ENCODE measurements around the gene HOXA11. TPM values are rescaled to one million over a fixed set of nuclear protein-coding genes. Genes with fewer than 3 reads are reported as not detected.

Gene HOXA11
- total and polyA plus RNA-seq, 7 experiments from 2014 or later, result not detected

- CTCF ChIA-PET, result interaction anchor here (1.2 kb wide), 1 partner anchor 15 kb away, joined by 3 read pairs; no protein-coding TSS in a partner anchor
- H3K4me1 Mint-ChIP-seq, result peaks cover 24 to 68% (median 49%) of the 10 kb centered on the region in 7 donors
- peak overlapping the region in 5 of 10 donors; percentile 3 to 92 (median 28) for H3K4me3 Mint-ChIP-seq
- Histone ChIP-seq H3K27me3 (ENCODE audit: control insufficient read depth in 2 of 2, insufficient read depth in 2 of 2, low read length in 2 of 2) (peaks cover 59 to 78% of the 10 kb centered on the region in 2 donors), H3K9me3 (ENCODE audit: control insufficient read depth in 2 of 3, low read length in 3 of 3) (no peaks in the 10 kb centered on the region), H3K4me3 (ENCODE audit: low read length) (no peak overlapping the region), H3K36me3 (ENCODE audit: control insufficient read depth in 2 of 3, insufficient read depth in 3 of 3, low read length in 3 of 3) (no peaks in the 10 kb centered on the region), H3K4me1 (ENCODE audit: control insufficient read depth in 2 of 2, insufficient read depth in 2 of 2, low read length in 2 of 2) (peaks cover 43 to 51% of the 10 kb centered on the region in 2 donors), H3K27ac (ENCODE audit: low read depth, low read length) (no peak overlapping the region)
- POLR2A ChIA-PET, result interaction anchor here (1.2 kb wide), 1 partner anchor 19 kb away, joined by 4 read pairs; no protein-coding TSS in a partner anchor
- no peak for DNase-seq
- peak overlapping the region in 4 of 9 donors; percentile 1 to 48 (median 27) for H3K27ac Mint-ChIP-seq
- H3K9me3 Mint-ChIP-seq, result peaks cover 0 to 7% (median 0%) of the 10 kb centered on the region in 11 donors
- peaks cover 73 to 96% (median 90%) of the 10 kb centered on the region in 5 donors for H3K27me3 Mint-ChIP-seq
- peaks cover 0 to 3% (median 0%) of the 10 kb centered on the region in 5 donors for H3K36me3 Mint-ChIP-seq
- ATAC-seq, result no peak
- intact Hi-C loops (cut with micrococcal nuclease), result loop anchor here (5.0 kb wide), 1 partner anchor 34 kb away; the partner anchor contains the start of gene HOXA11 (in 2 of the 2)
Observed at GRCh38 chr7:27153526-27153925, 31.5 kb downstream of the HOXA11 start.

GRCh38 chr7:27152816-27153442, 32.1 kb downstream of the HOXA11 start:
- intact Hi-C loops (cut with micrococcal nuclease), result loop anchor here (5.0 kb wide), 1 partner anchor 34 kb away; the partner anchor contains the start of gene HOXA11 (in 2 of the 2)
- peaks cover 59 to 79% of the 10 kb centered on the region in 2 donors for H3K27me3 ChIP-seq (ENCODE audit: control insufficient read depth in 2 of 2, insufficient read depth in 2 of 2, low read length in 2 of 2)
- H3K9me3 ChIP-seq (ENCODE audit: control insufficient read depth in 2 of 3, low read length in 3 of 3), result no peaks in the 10 kb centered on the region
- peak overlapping the region in 3 of 10 donors; percentile 28 to 80 (median 76) for H3K4me3 Mint-ChIP-seq
- peaks cover 24 to 68% (median 49%) of the 10 kb centered on the region in 7 donors for H3K4me1 Mint-ChIP-seq
- H3K9me3 Mint-ChIP-seq, result peaks cover 0 to 7% (median 0%) of the 10 kb centered on the region in 11 donors
- H3K27ac ChIP-seq (ENCODE audit: low read depth, low read length), result no peak overlapping the region
- POLR2A ChIA-PET, result no interaction called here
- H3K4me1 ChIP-seq (ENCODE audit: control insufficient read depth in 2 of 2, insufficient read depth in 2 of 2, low read length in 2 of 2), result peaks cover 40 to 52% of the 10 kb centered on the region in 2 donors
- CTCF ChIA-PET, result interaction anchor here (1.3 kb wide), 1 partner anchor 10 kb away, joined by 4 read pairs; no protein-coding TSS in a partner anchor
- peaks cover 0 to 3% (median 0%) of the 10 kb centered on the region in 5 donors for H3K36me3 Mint-ChIP-seq
- DNase-seq (no peak), ATAC-seq (no peak)
- H3K27ac Mint-ChIP-seq, result peak overlapping the region in 1 of 9 donors; percentile 48
- no peak overlapping the region for H3K4me3 ChIP-seq (ENCODE audit: low read length)
- no peaks in the 10 kb centered on the region for H3K36me3 ChIP-seq (ENCODE audit: control insufficient read depth in 2 of 3, insufficient read depth in 3 of 3, low read length in 3 of 3)
- H3K27me3 Mint-ChIP-seq, result peaks cover 73 to 96% (median 90%) of the 10 kb centered on the region in 5 donors

- Histone ChIP-seq H3K9me3 (ENCODE audit: control insufficient read depth in 2 of 3, low read length in 3 of 3) (no peaks in the 10 kb centered on the region), H3K36me3 (ENCODE audit: control insufficient read depth in 2 of 3, insufficient read depth in 3 of 3, low read length in 3 of 3) (no peaks in the 10 kb centered on the region), H3K4me3 (ENCODE audit: low read length) (no peak within 1 kb of the TSS), H3K27ac (ENCODE audit: low read depth, low read length) (no peak within 1 kb of the TSS), H3K27me3 (ENCODE audit: control insufficient read depth in 2 of 2, insufficient read depth in 2 of 2, low read length in 2 of 2) (peaks cover 59 to 71% of the 10 kb centered on the region in 2 donors), H3K4me1 (ENCODE audit: control insufficient read depth in 2 of 2, insufficient read depth in 2 of 2, low read length in 2 of 2) (peaks cover 39 to 52% of the 10 kb centered on the region in 2 donors)
- Mint-ChIP-seq H3K4me1 (peaks cover 21 to 67% (median 49%) of the 10 kb centered on the region in 7 donors), H3K27me3 (peaks cover 70 to 93% (median 86%) of the 10 kb centered on the region in 5 donors), H3K4me3 (peak within 1 kb of the TSS; percentile 47 to 80 (median 77)), H3K36me3 (peaks cover 0 to 3% (median 0%) of the 10 kb centered on the region in 5 donors), H3K9me3 (peaks cover 0 to 5% (median 0%) of the 10 kb centered on the region in 11 donors), H3K27ac (peak within 1 kb of the TSS in 3 of 9 donors; percentile 2 to 79 (median 69))
- POLR2A ChIA-PET, result no interaction called here
- intact Hi-C loops (cut with micrococcal nuclease), result loop anchor here (2.0 to 5.0 kb wide), 2 partner anchors 35 to 53 kb away; partner anchors contain the start of gene HOXA11 (in 2 of the 2)
- peak in 1 of 9 donors; percentile 21 for DNase-seq
- CTCF ChIA-PET, result interaction anchor here (1.3 to 4.2 kb wide), 2 partner anchors 10 to 11 kb away, joined by 4 to 42 read pairs; no protein-coding TSS in a partner anchor
- ATAC-seq, result no peak
Observed at GRCh38 chr7:27151931-27152815, 32.9 kb downstream of the HOXA11 start, which contains the start of gene HOXA3. HOXA3 (minus strand) TSS chr7:27152583; CDS start chr7:27110640, 41,943 bp downstream.

GRCh38 chr7:27151341-27151930, 33.6 kb downstream of the HOXA11 start:
- H3K27ac ChIP-seq (ENCODE audit: low read depth, low read length), result no peak overlapping the region
- POLR2A ChIA-PET, result no interaction called here
- peak overlapping the region; percentile 75 for H3K4me3 ChIP-seq (ENCODE audit: low read length)
- DNase-seq (peak in 2 of 9 donors; percentile 9 to 13), ATAC-seq (no peak)
- no peaks in the 10 kb centered on the region for H3K36me3 ChIP-seq (ENCODE audit: control insufficient read depth in 2 of 3, insufficient read depth in 3 of 3, low read length in 3 of 3)
- CTCF ChIA-PET, result interaction anchor here (0.6 to 4.2 kb wide), 4 partner anchors 10 to 1017 kb away, joined by 3 to 42 read pairs (median 4); no protein-coding TSS in a partner anchor
- H3K4me1 ChIP-seq (ENCODE audit: control insufficient read depth in 2 of 2, insufficient read depth in 2 of 2, low read length in 2 of 2), result peaks cover 38 to 51% of the 10 kb centered on the region in 2 donors
- Mint-ChIP-seq H3K27me3 (peaks cover 74 to 93% (median 90%) of the 10 kb centered on the region in 5 donors), H3K36me3 (peaks cover 0 to 3% (median 0%) of the 10 kb centered on the region in 5 donors), H3K4me3 (peak overlapping the region; percentile 47 to 80 (median 77)), H3K4me1 (peaks cover 18 to 70% (median 49%) of the 10 kb centered on the region in 7 donors), H3K9me3 (peaks cover 0 to 4% (median 0%) of the 10 kb centered on the region in 11 donors), H3K27ac (peak overlapping the region in 3 of 9 donors; percentile 2 to 79 (median 69))
- intact Hi-C loops (cut with micrococcal nuclease), result loop anchor here (2.0 to 5.0 kb wide), 2 partner anchors 36 to 53 kb away; partner anchors contain the start of gene HOXA11 (in 2 of the 2)
- no peaks in the 10 kb centered on the region for H3K9me3 ChIP-seq (ENCODE audit: control insufficient read depth in 2 of 3, low read length in 3 of 3)
- H3K27me3 ChIP-seq (ENCODE audit: control insufficient read depth in 2 of 2, insufficient read depth in 2 of 2, low read length in 2 of 2), result peaks cover 58 to 76% of the 10 kb centered on the region in 2 donors

- peak in 8 of 9 donors; percentile 34 to 74 (median 62) for DNase-seq
- H3K4me3 ChIP-seq (ENCODE audit: low read length), result peak overlapping the region; percentile 75
- intact Hi-C loops (cut with micrococcal nuclease), result loop anchor here (1.0 to 5.0 kb wide), 3 partner anchors 11 to 52 kb away; partner anchors contain the start of gene HOXA11 (in 2 of the 2)
- Mint-ChIP-seq H3K4me3 (peak overlapping the region; percentile 47 to 80 (median 77)), H3K36me3 (peaks cover 0 to 3% (median 0%) of the 10 kb centered on the region in 5 donors), H3K9me3 (peaks cover 0 to 4% (median 0%) of the 10 kb centered on the region in 11 donors), H3K27ac (peak overlapping the region in 2 of 9 donors; percentile 32 to 79), H3K4me1 (peaks cover 18 to 65% (median 47%) of the 10 kb centered on the region in 7 donors), H3K27me3 (peaks cover 81 to 93% (median 90%) of the 10 kb centered on the region in 5 donors)
- POLR2A ChIA-PET, result no interaction called here
- H3K27ac ChIP-seq (ENCODE audit: low read depth, low read length), result no peak overlapping the region
- H3K36me3 ChIP-seq (ENCODE audit: control insufficient read depth in 2 of 3, insufficient read depth in 3 of 3, low read length in 3 of 3), result no peaks in the 10 kb centered on the region
- peak; percentile 89 for ATAC-seq
- no peaks in the 10 kb centered on the region for H3K9me3 ChIP-seq (ENCODE audit: control insufficient read depth in 2 of 3, low read length in 3 of 3)
- H3K4me1 ChIP-seq (ENCODE audit: control insufficient read depth in 2 of 2, insufficient read depth in 2 of 2, low read length in 2 of 2), result peaks cover 34 to 44% of the 10 kb centered on the region in 2 donors
- peaks cover 52 to 73% of the 10 kb centered on the region in 2 donors for H3K27me3 ChIP-seq (ENCODE audit: control insufficient read depth in 2 of 2, insufficient read depth in 2 of 2, low read length in 2 of 2)
- CTCF ChIA-PET, result interaction anchor here (0.6 to 4.2 kb wide), 5 partner anchors 8 to 1018 kb away, joined by 3 to 42 read pairs (median 4); no protein-coding TSS in a partner anchor
Observed at GRCh38 chr7:27150568-27151340, 34.3 kb downstream of the HOXA11 start.

All from naive thymus-derived CD4-positive, alpha-beta T cell (primary cell).